H1 (cell line): ENCODE measurements around the gene UFD1. TPM values are rescaled to one million over a fixed set of nuclear protein-coding genes. Genes with fewer than 3 reads are reported as not detected.

Experiments
- ASH2L ChIP-seq: fragments of 200-600, 300-600 bp; sonication (generic); IDR thresholded peaks from one replicate; pipeline ENCODE4 v1.7.1; 2017; ENCODE audit warnings: low read length
- FOSL1 ChIP-seq: IDR thresholded peaks from 2 replicates; pipeline ENCODE4 v1.6.1; 2011; ENCODE audit warnings: mild to moderate bottlenecking, low read depth, low read length, moderate library complexity; ENCODE audit not compliant: insufficient read depth
- GTF2F1 ChIP-seq: IDR thresholded peaks from 2 replicates; pipeline ENCODE4 v1.6.1; 2012; ENCODE audit warnings: low read depth, low read length, improper control_type of control experiment, borderline replicate concordance
- JUND ChIP-seq: IDR thresholded peaks from 2 replicates; pipeline ENCODE4 v1.6.1; 2011; ENCODE audit warnings: mild to moderate bottlenecking, improper control_type of control experiment, low read length
- POU5F1 ChIP-seq: IDR thresholded peaks from 2 replicates; pipeline ENCODE4 v1.6.1; 2011; ENCODE audit warnings: low read depth, mild to moderate bottlenecking, low read length, moderate library complexity
- TAF1 ChIP-seq: IDR thresholded peaks from 2 replicates; pipeline ENCODE4 v1.6.1; 2011; ENCODE audit warnings: mild to moderate bottlenecking, low read depth, low read length
- polyA plus RNA-seq, 7 experiments: library from polyadenylated mRNA; depleted of rRNA in 3 of 7; stranded (reverse) in 5 of 7; unstranded in 2 of 7; fragments of >200 nt in 5 of 7; fragments of 200-250 nt in 2 of 7; gene quantifications; 1 replicate in 5 of 7; 2 replicates in 1 of 7; 4 replicates in 1 of 7; pipeline versions ENCODE4 v1.2.1 to v1.2.3, GENCODE V29; 2011 to 2013; ENCODE audit warnings: missing spikeins in 2 of 7, mixed read lengths in 2 of 7
- total RNA-seq: library from RNA; stranded (reverse); fragmentation: NEBNext Ultra II Directional; extraction: Animal tissue kit (Norgen Biotek cat#: 25700); gene quantifications from 2 replicates; pipeline ENCODE4 v1.2.1, GENCODE V29; 2021
- TF ChIP-seq, protein P1 (sequence below): fragments of 300-600 bp; sonication (generic); IDR thresholded peaks from 2 replicates; pipeline ENCODE4 v1.7.1; 2012; ENCODE audit warnings: low read length, moderate library complexity, mild to moderate bottlenecking, inconsistent platforms; ENCODE audit not compliant: insufficient replicate concordance

Gene UFD1
- total and polyA plus RNA-seq, 2 of the 8 experiments (the other 6 are each of a cell fraction or from before 2014, with no cell fraction given) = 74.6 to 116 TPM

DNA sequence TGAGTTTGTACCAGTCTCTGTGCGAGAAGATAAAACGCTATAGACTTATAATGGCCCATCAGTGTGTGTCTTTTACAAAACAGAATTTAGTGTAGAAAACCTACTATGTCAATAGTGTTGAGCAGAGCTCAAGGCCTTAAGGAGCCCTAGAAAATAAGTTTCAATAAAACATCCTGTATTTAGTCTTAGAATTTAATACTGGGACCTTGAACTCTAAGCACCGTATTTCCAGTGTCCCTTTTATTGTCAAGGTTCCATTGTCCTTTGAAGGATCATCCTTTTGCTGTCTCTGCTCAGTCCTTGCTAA is 17.3 kb upstream of the UFD1 start (continued):
- TF ChIP-seq TAF1 = no peak
- no peak for TF ChIP-seq JUND
- TF ChIP-seq, protein P1, sequence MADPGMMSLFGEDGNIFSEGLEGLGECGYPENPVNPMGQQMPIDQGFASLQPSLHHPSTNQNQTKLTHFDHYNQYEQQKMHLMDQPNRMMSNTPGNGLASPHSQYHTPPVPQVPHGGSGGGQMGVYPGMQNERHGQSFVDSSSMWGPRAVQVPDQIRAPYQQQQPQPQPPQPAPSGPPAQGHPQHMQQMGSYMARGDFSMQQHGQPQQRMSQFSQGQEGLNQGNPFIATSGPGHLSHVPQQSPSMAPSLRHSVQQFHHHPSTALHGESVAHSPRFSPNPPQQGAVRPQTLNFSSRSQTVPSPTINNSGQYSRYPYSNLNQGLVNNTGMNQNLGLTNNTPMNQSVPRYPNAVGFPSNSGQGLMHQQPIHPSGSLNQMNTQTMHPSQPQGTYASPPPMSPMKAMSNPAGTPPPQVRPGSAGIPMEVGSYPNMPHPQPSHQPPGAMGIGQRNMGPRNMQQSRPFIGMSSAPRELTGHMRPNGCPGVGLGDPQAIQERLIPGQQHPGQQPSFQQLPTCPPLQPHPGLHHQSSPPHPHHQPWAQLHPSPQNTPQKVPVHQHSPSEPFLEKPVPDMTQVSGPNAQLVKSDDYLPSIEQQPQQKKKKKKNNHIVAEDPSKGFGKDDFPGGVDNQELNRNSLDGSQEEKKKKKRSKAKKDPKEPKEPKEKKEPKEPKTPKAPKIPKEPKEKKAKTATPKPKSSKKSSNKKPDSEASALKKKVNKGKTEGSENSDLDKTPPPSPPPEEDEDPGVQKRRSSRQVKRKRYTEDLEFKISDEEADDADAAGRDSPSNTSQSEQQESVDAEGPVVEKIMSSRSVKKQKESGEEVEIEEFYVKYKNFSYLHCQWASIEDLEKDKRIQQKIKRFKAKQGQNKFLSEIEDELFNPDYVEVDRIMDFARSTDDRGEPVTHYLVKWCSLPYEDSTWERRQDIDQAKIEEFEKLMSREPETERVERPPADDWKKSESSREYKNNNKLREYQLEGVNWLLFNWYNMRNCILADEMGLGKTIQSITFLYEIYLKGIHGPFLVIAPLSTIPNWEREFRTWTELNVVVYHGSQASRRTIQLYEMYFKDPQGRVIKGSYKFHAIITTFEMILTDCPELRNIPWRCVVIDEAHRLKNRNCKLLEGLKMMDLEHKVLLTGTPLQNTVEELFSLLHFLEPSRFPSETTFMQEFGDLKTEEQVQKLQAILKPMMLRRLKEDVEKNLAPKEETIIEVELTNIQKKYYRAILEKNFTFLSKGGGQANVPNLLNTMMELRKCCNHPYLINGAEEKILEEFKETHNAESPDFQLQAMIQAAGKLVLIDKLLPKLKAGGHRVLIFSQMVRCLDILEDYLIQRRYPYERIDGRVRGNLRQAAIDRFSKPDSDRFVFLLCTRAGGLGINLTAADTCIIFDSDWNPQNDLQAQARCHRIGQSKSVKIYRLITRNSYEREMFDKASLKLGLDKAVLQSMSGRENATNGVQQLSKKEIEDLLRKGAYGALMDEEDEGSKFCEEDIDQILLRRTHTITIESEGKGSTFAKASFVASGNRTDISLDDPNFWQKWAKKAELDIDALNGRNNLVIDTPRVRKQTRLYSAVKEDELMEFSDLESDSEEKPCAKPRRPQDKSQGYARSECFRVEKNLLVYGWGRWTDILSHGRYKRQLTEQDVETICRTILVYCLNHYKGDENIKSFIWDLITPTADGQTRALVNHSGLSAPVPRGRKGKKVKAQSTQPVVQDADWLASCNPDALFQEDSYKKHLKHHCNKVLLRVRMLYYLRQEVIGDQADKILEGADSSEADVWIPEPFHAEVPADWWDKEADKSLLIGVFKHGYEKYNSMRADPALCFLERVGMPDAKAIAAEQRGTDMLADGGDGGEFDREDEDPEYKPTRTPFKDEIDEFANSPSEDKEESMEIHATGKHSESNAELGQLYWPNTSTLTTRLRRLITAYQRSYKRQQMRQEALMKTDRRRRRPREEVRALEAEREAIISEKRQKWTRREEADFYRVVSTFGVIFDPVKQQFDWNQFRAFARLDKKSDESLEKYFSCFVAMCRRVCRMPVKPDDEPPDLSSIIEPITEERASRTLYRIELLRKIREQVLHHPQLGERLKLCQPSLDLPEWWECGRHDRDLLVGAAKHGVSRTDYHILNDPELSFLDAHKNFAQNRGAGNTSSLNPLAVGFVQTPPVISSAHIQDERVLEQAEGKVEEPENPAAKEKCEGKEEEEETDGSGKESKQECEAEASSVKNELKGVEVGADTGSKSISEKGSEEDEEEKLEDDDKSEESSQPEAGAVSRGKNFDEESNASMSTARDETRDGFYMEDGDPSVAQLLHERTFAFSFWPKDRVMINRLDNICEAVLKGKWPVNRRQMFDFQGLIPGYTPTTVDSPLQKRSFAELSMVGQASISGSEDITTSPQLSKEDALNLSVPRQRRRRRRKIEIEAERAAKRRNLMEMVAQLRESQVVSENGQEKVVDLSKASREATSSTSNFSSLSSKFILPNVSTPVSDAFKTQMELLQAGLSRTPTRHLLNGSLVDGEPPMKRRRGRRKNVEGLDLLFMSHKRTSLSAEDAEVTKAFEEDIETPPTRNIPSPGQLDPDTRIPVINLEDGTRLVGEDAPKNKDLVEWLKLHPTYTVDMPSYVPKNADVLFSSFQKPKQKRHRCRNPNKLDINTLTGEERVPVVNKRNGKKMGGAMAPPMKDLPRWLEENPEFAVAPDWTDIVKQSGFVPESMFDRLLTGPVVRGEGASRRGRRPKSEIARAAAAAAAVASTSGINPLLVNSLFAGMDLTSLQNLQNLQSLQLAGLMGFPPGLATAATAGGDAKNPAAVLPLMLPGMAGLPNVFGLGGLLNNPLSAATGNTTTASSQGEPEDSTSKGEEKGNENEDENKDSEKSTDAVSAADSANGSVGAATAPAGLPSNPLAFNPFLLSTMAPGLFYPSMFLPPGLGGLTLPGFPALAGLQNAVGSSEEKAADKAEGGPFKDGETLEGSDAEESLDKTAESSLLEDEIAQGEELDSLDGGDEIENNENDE = no peak
- no peak for TF ChIP-seq POU5F1
- no peak for TF ChIP-seq ASH2L
- no peak for TF ChIP-seq FOSL1
- no peak for TF ChIP-seq GTF2F1
